Mesendoderm (in vitro differentiated cells): ENCODE data around the gene HMGB1.
"Not testable (repeated sequence)": the region's sequence is repeated elsewhere in the genome, so short reads cannot be mapped to it uniquely, and the experiment has no call there.

Experiments
- DNase-seq: peaks from one replicate; pipeline ENCODE4 v3.0.0; 2013
- H2AK5ac ChIP-seq: 2 replicates; pipeline ENCODE4 v1.6.1; 2013; ENCODE audit warnings: low read length, inconsistent platforms
- H2BK120ac ChIP-seq: 2 replicates; pipeline ENCODE4 v1.6.1; 2013; ENCODE audit warnings: low read depth, mild to moderate bottlenecking, low read length, moderate library complexity, mixed read lengths
- H2BK15ac ChIP-seq: replicated peaks from 2 replicates; pipeline ENCODE4 v1.6.1; 2013; ENCODE audit warnings: low read depth, mild to moderate bottlenecking, moderate library complexity
- H2BK5ac ChIP-seq: 2 replicates; pipeline ENCODE4 v1.6.1; 2013; ENCODE audit warnings: low read length, inconsistent platforms
- H3K18ac ChIP-seq: 2 replicates; pipeline ENCODE4 v1.6.1; 2013; ENCODE audit warnings: mild to moderate bottlenecking, low read length, mixed read lengths
- H3K23ac ChIP-seq: one replicate; pipeline ENCODE4 v1.6.1; 2013; ENCODE audit warnings: low read length
- H3K27ac ChIP-seq: 2 replicates; pipeline ENCODE4 v1.5.1; 2013; ENCODE audit warnings: low read depth, mild to moderate bottlenecking, inconsistent platforms, low read length, moderate library complexity
- H3K27me3 ChIP-seq: 2 replicates; pipeline ENCODE4 v1.6.1; 2013; ENCODE audit warnings: low read length, control low read depth, mild to moderate bottlenecking, inconsistent platforms; ENCODE audit not compliant: insufficient read depth, poor library complexity
- H3K36me3 ChIP-seq: 2 replicates; pipeline ENCODE4 v1.6.1; 2013; ENCODE audit warnings: low read length, inconsistent platforms; ENCODE audit not compliant: control insufficient read depth, insufficient read depth
- H3K4ac ChIP-seq: one replicate; pipeline ENCODE4 v1.6.1; 2013; ENCODE audit warnings: low read depth, mild to moderate bottlenecking, low read length, moderate library complexity
- H3K4me1 ChIP-seq: 2 replicates; pipeline ENCODE4 v1.6.1; 2013; ENCODE audit warnings: low read depth, low read length, inconsistent platforms; ENCODE audit not compliant: control insufficient read depth
- H3K4me2 ChIP-seq: 2 replicates; pipeline ENCODE4 v1.6.1; 2013; ENCODE audit warnings: low read length
- H3K4me3 ChIP-seq: 2 replicates; pipeline ENCODE4 v1.5.1; 2013; ENCODE audit warnings: mild to moderate bottlenecking, low read length
- H3K56ac ChIP-seq: one replicate; pipeline ENCODE4 v1.6.1; 2013; ENCODE audit warnings: low read length
- H3K79me1 ChIP-seq: 2 replicates; pipeline ENCODE4 v1.6.1; 2013; ENCODE audit warnings: low read length, inconsistent platforms
- H3K79me2 ChIP-seq: 2 replicates; pipeline ENCODE4 v1.6.1; 2013; ENCODE audit warnings: mild to moderate bottlenecking, low read length; ENCODE audit not compliant: control insufficient read depth, insufficient read depth
- H3K9ac ChIP-seq: 2 replicates; pipeline ENCODE4 v1.6.1; 2013; ENCODE audit warnings: low read length, inconsistent platforms
- H4K5ac ChIP-seq: one replicate; pipeline ENCODE4 v1.6.1; 2013; ENCODE audit warnings: low read length
- H4K8ac ChIP-seq: one replicate; pipeline ENCODE4 v1.6.1; 2013; ENCODE audit warnings: low read depth, mild to moderate bottlenecking, control low read depth, low read length, moderate library complexity
- WGBS: extraction: QIAGEN DNeasy Blood & Tissue Kit; methylation state at CpG from one replicate; pipeline ENCODE4 v1.1.7; 2013; ENCODE audit warnings: low lambda C conversion rate, missing lambda C conversion rate; ENCODE audit not compliant: insufficient coverage; ENCODE audit errors: extremely low coverage; 5-methylcytosine and 5-hydroxymethylcytosine counted together

HMGB1 gene

DNA sequence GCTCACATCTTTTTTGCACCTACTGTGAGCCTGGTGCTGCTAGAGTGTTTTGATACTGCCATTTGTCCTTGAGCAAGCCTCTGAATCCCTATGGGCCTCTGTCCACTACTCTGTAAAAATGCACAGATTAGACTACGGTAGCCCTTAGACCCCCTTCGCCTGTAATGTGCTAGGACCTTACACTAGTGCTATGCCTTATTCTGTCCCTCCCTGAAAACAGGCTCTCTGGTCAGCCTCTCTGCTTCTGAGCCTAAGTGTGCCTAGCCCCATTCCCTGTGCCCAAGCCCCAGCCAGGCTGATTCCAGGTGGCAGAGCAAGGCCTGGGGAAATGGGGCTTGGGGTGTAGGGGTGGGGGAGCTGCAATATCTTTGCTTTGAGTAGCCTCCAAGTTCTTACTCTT lies 10.7 kb downstream of the HMGB1 start:
- WGBS = no CpG with 5 or more reads among the region's 2 CpGs
- Histone ChIP-seq H3K79me1 (no peaks in the 10 kb centered on the region), H3K27me3 (no peaks in the 10 kb centered on the region), H4K5ac (no peak overlapping the region), H3K4me1 (no peaks in the 10 kb centered on the region), H3K23ac (no peak overlapping the region), H3K18ac (no peak overlapping the region), H3K56ac (no peak overlapping the region), H3K4me3 (no peak overlapping the region), H3K79me2 (no peaks in the 10 kb centered on the region), H3K9ac (no peak overlapping the region), H3K4me2 (no peak overlapping the region), H3K36me3 (no peaks in the 10 kb centered on the region), H2BK5ac (no peak overlapping the region), H4K8ac (no peak overlapping the region), H2AK5ac (no peak overlapping the region), H2BK15ac (no peak overlapping the region), H2BK120ac (no peak overlapping the region), H3K4ac (no peak overlapping the region), H3K27ac (no peak overlapping the region)
- no peak for DNase-seq

DNA sequence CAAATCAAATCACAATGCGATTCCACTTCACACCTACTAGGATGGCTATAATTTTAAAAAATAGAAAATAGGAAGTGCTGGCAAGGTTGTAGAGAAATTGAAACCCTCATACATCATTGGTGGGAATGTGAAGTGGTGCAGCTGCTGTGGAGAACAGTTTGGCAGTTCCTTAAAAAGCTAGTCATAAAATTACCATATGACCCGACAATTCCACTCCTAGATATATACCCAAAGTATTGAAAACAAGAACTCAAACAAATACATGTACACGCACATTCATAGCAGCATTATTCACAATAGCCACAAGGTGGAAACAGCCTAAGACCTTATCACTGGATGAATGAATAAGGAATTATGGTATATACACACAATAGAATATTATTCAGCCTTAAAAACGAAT lies 12.0 kb downstream of the HMGB1 start:
- Histone ChIP-seq H3K27ac (no peak overlapping the region), H2AK5ac (no peak overlapping the region), H3K4me3 (no peak overlapping the region), H3K56ac (no peak overlapping the region), H3K18ac (no peak overlapping the region), H3K4me1 (no peaks in the 10 kb centered on the region), H2BK15ac (no peak overlapping the region), H3K79me2 (no peaks in the 10 kb centered on the region), H3K23ac (no peak overlapping the region), H4K5ac (no peak overlapping the region), H3K9ac (no peak overlapping the region), H4K8ac (no peak overlapping the region), H2BK120ac (no peak overlapping the region), H2BK5ac (no peak overlapping the region), H3K79me1 (no peaks in the 10 kb centered on the region), H3K27me3 (no peaks in the 10 kb centered on the region), H3K36me3 (no peaks in the 10 kb centered on the region), H3K4me2 (no peak overlapping the region), H3K4ac (no peak overlapping the region)
- no CpG with 5 or more reads among the region's 4 CpGs for WGBS
- no peak for DNase-seq

DNA sequence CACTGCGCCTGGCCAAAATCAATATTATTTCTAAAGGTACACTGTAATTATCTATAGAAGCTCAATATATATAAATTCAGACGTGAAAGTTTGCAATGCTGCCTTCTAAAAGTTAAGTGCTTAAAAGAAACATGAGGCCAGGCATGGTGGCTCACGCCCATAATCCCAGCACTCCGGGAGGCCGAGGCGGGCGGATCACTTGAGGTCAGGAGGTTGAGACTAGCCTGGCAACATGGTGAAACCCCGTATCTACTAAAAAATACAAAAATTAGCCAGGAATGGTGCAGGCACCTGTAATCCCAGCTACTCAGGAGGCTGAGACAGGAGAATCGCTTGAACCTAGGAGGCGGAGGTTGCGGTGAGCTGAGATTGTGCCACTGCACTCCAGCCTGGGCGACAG lies 14.3 kb downstream of the HMGB1 start:
- not testable (repeated sequence) for H2BK15ac ChIP-seq, H3K4ac ChIP-seq, H2BK120ac ChIP-seq, H3K4me2 ChIP-seq, H3K79me1 ChIP-seq, H3K27ac ChIP-seq, H3K18ac ChIP-seq, H3K23ac ChIP-seq, H3K4me3 ChIP-seq, H2BK5ac ChIP-seq, H4K8ac ChIP-seq, H3K79me2 ChIP-seq, H3K36me3 ChIP-seq, H3K27me3 ChIP-seq, DNase-seq, H4K5ac ChIP-seq, H3K9ac ChIP-seq, H3K4me1 ChIP-seq, H3K56ac ChIP-seq, H2AK5ac ChIP-seq
- WGBS = no CpG with 5 or more reads among the region's 12 CpGs

DNA sequence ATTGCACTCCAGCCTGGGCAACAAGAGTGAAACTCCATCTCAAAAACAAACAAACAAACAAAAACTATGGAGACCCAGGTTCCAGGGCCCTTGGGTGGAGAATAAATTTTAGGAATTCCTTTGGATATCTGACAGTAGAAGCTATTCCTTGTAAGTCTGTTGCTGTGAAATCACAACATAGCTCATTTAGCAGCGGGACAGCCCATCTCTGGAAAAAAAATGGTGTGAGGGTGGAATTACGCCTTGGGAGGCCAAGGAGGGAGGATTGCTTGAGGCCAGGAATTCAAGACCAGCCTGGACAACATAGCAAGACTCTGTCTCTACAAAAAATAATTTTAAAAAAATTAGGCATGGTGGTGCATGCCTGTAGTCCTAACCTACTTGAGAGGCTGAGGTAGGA lies 15.7 kb downstream of the HMGB1 start:
- Histone ChIP-seq H4K5ac (no peak overlapping the region), H3K4me2 (no peak overlapping the region), H3K36me3 (no peaks in the 10 kb centered on the region), H3K23ac (no peak overlapping the region), H3K4me1 (peaks cover 4% of the 10 kb centered on the region), H3K79me2 (no peaks in the 10 kb centered on the region), H2BK5ac (no peak overlapping the region), H3K56ac (no peak overlapping the region), H3K4ac (no peak overlapping the region), H2BK120ac (no peak overlapping the region), H3K9ac (no peak overlapping the region), H4K8ac (no peak overlapping the region), H2BK15ac (no peak overlapping the region), H3K27me3 (no peaks in the 10 kb centered on the region), H3K79me1 (no peaks in the 10 kb centered on the region), H3K18ac (no peak overlapping the region), H3K4me3 (no peak overlapping the region), H2AK5ac (no peak overlapping the region), H3K27ac (no peak overlapping the region)
- no CpG with 5 or more reads among the region's 2 CpGs for WGBS
- DNase-seq = no peak

DNA sequence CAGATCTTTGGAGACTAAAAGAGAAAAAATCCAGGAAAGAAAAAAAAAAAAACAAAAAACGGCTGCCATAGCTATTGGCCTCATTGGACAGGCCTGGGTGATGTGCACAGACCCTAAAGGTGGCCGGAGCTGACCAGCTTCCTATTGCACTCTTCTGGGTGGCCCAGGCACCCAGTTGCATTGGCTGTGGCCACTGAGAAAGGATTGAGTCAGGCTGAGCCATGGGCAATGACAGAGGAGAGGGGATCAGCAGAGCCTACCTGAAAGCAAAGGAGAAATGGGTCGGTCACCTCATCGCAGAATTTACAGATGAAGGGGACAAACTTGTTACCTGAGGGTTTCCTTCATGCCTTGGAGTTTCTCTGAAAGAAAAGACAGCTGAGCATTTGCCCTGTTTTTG lies 17.3 kb downstream of the HMGB1 start:
- Histone ChIP-seq H3K4me1 (peaks cover 4% of the 10 kb centered on the region), H2BK15ac (no peak overlapping the region), H4K8ac (no peak overlapping the region), H3K4ac (no peak overlapping the region), H3K79me2 (no peaks in the 10 kb centered on the region), H3K27ac (no peak overlapping the region), H3K4me2 (no peak overlapping the region), H3K4me3 (no peak overlapping the region), H3K79me1 (no peaks in the 10 kb centered on the region), H2BK5ac (no peak overlapping the region), H3K27me3 (no peaks in the 10 kb centered on the region), H3K36me3 (no peaks in the 10 kb centered on the region), H3K23ac (no peak overlapping the region), H4K5ac (no peak overlapping the region), H3K18ac (no peak overlapping the region), H3K9ac (no peak overlapping the region), H2BK120ac (no peak overlapping the region), H3K56ac (no peak overlapping the region), H2AK5ac (no peak overlapping the region)
- WGBS = no CpG with 5 or more reads among the region's 4 CpGs
- no peak for DNase-seq

DNA sequence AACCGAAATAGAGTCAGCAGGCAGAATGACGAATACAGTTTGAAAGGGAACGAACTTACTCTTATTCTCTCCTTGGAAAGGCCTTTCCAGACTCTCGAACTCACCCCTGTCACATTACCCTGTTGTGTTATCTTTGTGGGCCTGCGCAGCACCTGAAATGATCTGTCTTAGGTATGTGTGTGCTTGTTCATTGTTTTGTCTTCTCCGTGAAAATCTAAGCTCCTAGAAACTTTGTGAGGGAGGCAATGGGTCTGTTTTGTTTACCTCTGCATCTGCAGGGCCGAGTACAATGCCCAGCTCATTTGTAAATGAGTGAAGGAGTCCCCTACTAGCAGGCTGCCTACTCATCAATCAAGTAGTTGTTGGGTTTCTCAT lies 19.6 kb downstream of the HMGB1 start:
- no peak overlapping the region for H3K4ac ChIP-seq
- no peak overlapping the region for H4K5ac ChIP-seq
- no peaks in the 10 kb centered on the region for H3K79me1 ChIP-seq
- peak overlapping the region; percentile 17 for H3K4me2 ChIP-seq
- H2AK5ac ChIP-seq = no peak overlapping the region
- no peak overlapping the region for H3K18ac ChIP-seq
- H2BK120ac ChIP-seq = no peak overlapping the region
- no peak overlapping the region for H4K8ac ChIP-seq
- DNase-seq = no peak
- no peak overlapping the region for H2BK15ac ChIP-seq
- H3K4me1 ChIP-seq = peaks cover 4% of the 10 kb centered on the region
- no peaks in the 10 kb centered on the region for H3K36me3 ChIP-seq
- H3K9ac ChIP-seq = peak overlapping the region; percentile 62
- peak overlapping the region; percentile 84 for H3K56ac ChIP-seq
- H3K4me3 ChIP-seq = no peak overlapping the region
- H3K23ac ChIP-seq = no peak overlapping the region
- H3K27ac ChIP-seq = peak overlapping the region; percentile 58
- no CpG with 5 or more reads among the region's 7 CpGs for WGBS
- no peak overlapping the region for H2BK5ac ChIP-seq
- H3K27me3 ChIP-seq = no peaks in the 10 kb centered on the region
- H3K79me2 ChIP-seq = no peaks in the 10 kb centered on the region
